Bronchial epithelial cell (primary cell): ENCODE results near the gene BLMH. TPM values are rescaled to one million over a fixed set of nuclear protein-coding genes. Genes with fewer than 3 reads are reported as not detected.

ENCODE experiments used
- DNase-seq: peaks from one replicate; pipeline ENCODE4 v3.0.0-alpha.2; 2010; ENCODE audit warnings: low read depth
- FAIRE-seq: peaks from 2 replicates; lab custom pipeline; 2011; peaks lifted over from hg19 to GRCh38; lab: Jason Lieb, UNC
- H3K27me3 ChIP-seq: 2 replicates; pipeline ENCODE4 v1.5.1; 2011; ENCODE audit warnings: low read length; ENCODE audit not compliant: control insufficient read depth, insufficient read depth
- H3K36me3 ChIP-seq: 2 replicates; pipeline ENCODE4 v1.5.1; 2011; ENCODE audit warnings: low read length; ENCODE audit not compliant: control insufficient read depth, insufficient read depth
- H3K4me3 ChIP-seq: 2 replicates; pipeline ENCODE4 v1.5.1; 2011; ENCODE audit warnings: mild to moderate bottlenecking, low read depth, low read length, control low read depth
- CTCF ChIP-seq: IDR thresholded peaks from 2 replicates; pipeline ENCODE4 v1.5.1; 2011; ENCODE audit warnings: mild to moderate bottlenecking, moderate library complexity, low read length, control low read depth, inconsistent platforms; ENCODE audit not compliant: insufficient read depth, severe bottlenecking
- total RNA-seq: library from RNA; depleted of rRNA; stranded (reverse); fragments of >200 nt; gene quantifications from 2 replicates; pipeline ENCODE4 v1.2.1, GENCODE V29; 2014

BLMH gene
- total RNA-seq, 1 donor from 2014 or later, result 19.0 TPM

GRCh38 chr17:30290696-30291542 is 825 bp downstream of the BLMH start:
- peak; percentile 86 for DNase-seq

GRCh38 chr17:30290077-30290476 is 1.7 kb downstream of the BLMH start:
- no peak for TF ChIP-seq CTCF
- peaks cover 3% of the 10 kb centered on the region for H3K27me3 ChIP-seq
- no peak for DNase-seq
- H3K36me3 ChIP-seq, result peaks cover 8% of the 10 kb centered on the region
- no peak for FAIRE-seq
- H3K4me3 ChIP-seq, result no peak overlapping the region

More at GRCh38 chr17:30290696-30291542, 825 bp downstream of the BLMH start:
- FAIRE-seq, result peak; percentile 73
- peak overlapping the region; percentile 87 for H3K4me3 ChIP-seq
- peaks cover 3% of the 10 kb centered on the region for H3K27me3 ChIP-seq
- no peak for TF ChIP-seq CTCF
- peaks cover 6% of the 10 kb centered on the region for H3K36me3 ChIP-seq

GRCh38 chr17:30279156-30279555 is 12.6 kb downstream of the BLMH start:
- Histone ChIP-seq H3K27me3 (no peaks in the 10 kb centered on the region), H3K36me3 (no peaks in the 10 kb centered on the region), H3K4me3 (no peak overlapping the region)
- FAIRE-seq (no peak), DNase-seq (no peak)
- no peak for TF ChIP-seq CTCF

- TF ChIP-seq CTCF, result no peak
- FAIRE-seq, result no peak
These were observed 13.7 kb downstream of the BLMH start for GRCh38 chr17:30278032-30278431.

GRCh38 chr17:30275911-30276310 is 15.8 kb downstream of the BLMH start:
- no peak for TF ChIP-seq CTCF
- H3K36me3 ChIP-seq, result peaks cover 6% of the 10 kb centered on the region
- no peak for DNase-seq
- FAIRE-seq, result no peak
- H3K4me3 ChIP-seq, result no peak overlapping the region
- H3K27me3 ChIP-seq, result no peaks in the 10 kb centered on the region

More at GRCh38 chr17:30278032-30278431, 13.7 kb downstream of the BLMH start:
- Histone ChIP-seq H3K36me3 (peaks cover 3% of the 10 kb centered on the region), H3K27me3 (no peaks in the 10 kb centered on the region), H3K4me3 (no peak overlapping the region)
- DNase-seq, result peak; percentile 12
